GM12801 (cell line): ENCODE results near the gene ERC2.

Experiments used
- TF ChIP-seq, protein P1 (sequence below): IDR thresholded peaks from one replicate; pipeline ENCODE4 v1.5.1; 2011; ENCODE audit warnings: control low read depth; ENCODE audit not compliant: insufficient read length; ENCODE audit errors: extremely low read depth

Gene ERC2

GRCh38 chr3:55735976-55736375 lies 732.3 kb downstream of the ERC2 start:
- TF ChIP-seq, protein P1, sequence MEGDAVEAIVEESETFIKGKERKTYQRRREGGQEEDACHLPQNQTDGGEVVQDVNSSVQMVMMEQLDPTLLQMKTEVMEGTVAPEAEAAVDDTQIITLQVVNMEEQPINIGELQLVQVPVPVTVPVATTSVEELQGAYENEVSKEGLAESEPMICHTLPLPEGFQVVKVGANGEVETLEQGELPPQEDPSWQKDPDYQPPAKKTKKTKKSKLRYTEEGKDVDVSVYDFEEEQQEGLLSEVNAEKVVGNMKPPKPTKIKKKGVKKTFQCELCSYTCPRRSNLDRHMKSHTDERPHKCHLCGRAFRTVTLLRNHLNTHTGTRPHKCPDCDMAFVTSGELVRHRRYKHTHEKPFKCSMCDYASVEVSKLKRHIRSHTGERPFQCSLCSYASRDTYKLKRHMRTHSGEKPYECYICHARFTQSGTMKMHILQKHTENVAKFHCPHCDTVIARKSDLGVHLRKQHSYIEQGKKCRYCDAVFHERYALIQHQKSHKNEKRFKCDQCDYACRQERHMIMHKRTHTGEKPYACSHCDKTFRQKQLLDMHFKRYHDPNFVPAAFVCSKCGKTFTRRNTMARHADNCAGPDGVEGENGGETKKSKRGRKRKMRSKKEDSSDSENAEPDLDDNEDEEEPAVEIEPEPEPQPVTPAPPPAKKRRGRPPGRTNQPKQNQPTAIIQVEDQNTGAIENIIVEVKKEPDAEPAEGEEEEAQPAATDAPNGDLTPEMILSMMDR = no peak

- TF ChIP-seq, protein P1 = no peak
Measured at GRCh38 chr3:55731741-55732140, 736.5 kb downstream of the ERC2 start.

GRCh38 chr3:55729546-55729945 lies 738.7 kb downstream of the ERC2 start:
- TF ChIP-seq, protein P1 = no peak

GRCh38 chr3:55728461-55729100 lies 739.7 kb downstream of the ERC2 start:
- TF ChIP-seq, protein P1 = no peak

GRCh38 chr3:55726501-55726775 lies 741.8 kb downstream of the ERC2 start:
- TF ChIP-seq, protein P1 = no peak

DNA sequence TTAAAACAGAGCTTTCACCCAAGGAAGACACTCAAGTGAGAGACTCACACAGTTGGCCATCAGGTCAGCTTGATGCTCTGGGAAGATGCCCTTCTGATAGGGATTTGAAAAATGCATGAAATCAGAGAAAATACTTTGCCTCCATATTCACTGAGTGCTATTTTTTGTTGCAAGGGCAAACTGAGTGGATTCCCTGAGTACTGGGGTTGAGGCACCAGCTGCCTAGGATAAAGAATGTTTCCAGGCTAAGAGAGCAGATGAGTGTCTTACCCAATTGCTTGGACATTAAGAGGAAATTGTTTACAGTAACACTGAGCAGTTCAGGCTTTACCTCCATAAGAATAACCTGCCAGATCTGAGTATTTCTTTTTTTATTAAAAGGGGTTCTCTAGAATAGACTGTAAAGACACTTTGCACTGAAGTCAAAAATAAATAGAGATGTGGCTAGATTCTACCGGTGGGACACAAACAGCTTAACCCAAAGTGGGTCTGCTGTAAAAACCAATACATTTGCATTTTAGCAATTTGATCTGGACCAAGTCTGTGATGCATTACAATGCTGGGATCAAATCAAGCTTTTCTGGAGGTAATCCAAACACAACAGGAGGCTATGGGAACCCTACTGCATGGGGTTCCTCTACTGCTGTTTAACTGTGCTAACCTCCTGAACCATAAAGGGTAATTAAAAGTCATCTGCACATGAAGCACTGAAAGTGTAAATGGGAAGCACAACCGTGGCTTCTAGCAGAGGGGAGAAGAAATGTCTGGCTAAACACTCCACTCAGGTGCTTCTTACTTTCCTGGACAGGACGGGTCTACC lies 742.4 kb downstream of the ERC2 start:
- TF ChIP-seq, protein P1 = no peak

GRCh38 chr3:55724821-55725220 lies 743.4 kb downstream of the ERC2 start:
- TF ChIP-seq, protein P1 = no peak
